K562 (cell line): ENCODE measurements around the gene LUZP1. TPM values are rescaled to one million over a fixed set of nuclear protein-coding genes. Genes with fewer than 3 reads are reported as not detected.

Source experiments
- C11orf30 ChIP-seq: fragments of 450-650 bp; IDR thresholded peaks from 2 replicates; pipeline ENCODE4 v1.6.1; 2016; ENCODE audit warnings: low read depth, mild to moderate bottlenecking
- CREM ChIP-seq: IDR thresholded peaks from 2 replicates; pipeline ENCODE4 v1.6.1; 2014; ENCODE audit warnings: antibody characterized with exemption, low read depth
- ETV1 ChIP-seq: fragments of 450-650 bp; conservative IDR thresholded peaks from 2 replicates; pipeline ENCODE4 v1.6.1; 2016; ENCODE audit warnings: missing genetic modification characterization, control low read depth, low read depth, missing compliant biosample characterization
- GATA2 ChIP-seq: sonication (generic); formaldehyde crosslinking; IDR thresholded peaks from 2 replicates; pipeline ENCODE4 v1.4.0; 2020; ENCODE audit warnings: mild to moderate bottlenecking, missing genetic modification reagents
- GTF2E2 ChIP-seq: fragments of 200-800 bp; sonication (Bioruptor generic); IDR thresholded peaks from 2 replicates; pipeline ENCODE4 v1.6.1; 2016; ENCODE audit warnings: missing genetic modification characterization, missing compliant biosample characterization
- HMG20B ChIP-seq: fragments of 250-450 bp; sonication (Bioruptor Pico); IDR thresholded peaks from 2 replicates; pipeline ENCODE4 v1.5.0; 2021; ENCODE audit warnings: mild to moderate bottlenecking
- PBX2 ChIP-seq, 2 experiments: IDR thresholded peaks in 1 of 2; conservative IDR thresholded peaks in 1 of 2; 2 replicates each; pipeline ENCODE4 v1.6.1; 2016; ENCODE audit warnings: low read depth in 2 of 2, mild to moderate bottlenecking in 1 of 2, missing compliant biosample characterization in 1 of 2, missing genetic modification characterization in 1 of 2, moderate library complexity in 1 of 2
- RAD21 ChIP-seq, 2 experiments: fragments of 250-450 bp in 1 of 2; fragments of 450-650 bp in 1 of 2; sonication (Bioruptor Pico) in 1 of 2; formaldehyde crosslinking in 1 of 2; IDR thresholded peaks in 1 of 2; conservative IDR thresholded peaks in 1 of 2; 2 replicates each; pipeline versions ENCODE4 v1.4.0 to v1.8.0; 2020 to 2022; ENCODE audit warnings: mild to moderate bottlenecking in 2 of 2, moderate library complexity in 1 of 2
- RBM34 ChIP-seq: fragments of 200-400 bp; formaldehyde crosslinking; IDR thresholded peaks from 2 replicates; pipeline ENCODE4 v1.6.1; 2018; ENCODE audit warnings: low read length, borderline replicate concordance; ENCODE audit not compliant: insufficient read depth
- TCF3 ChIP-seq: sonication (generic); formaldehyde crosslinking; IDR thresholded peaks from 2 replicates; pipeline ENCODE4 v1.4.0; 2020; ENCODE audit warnings: mild to moderate bottlenecking, missing genetic modification reagents
- TCFL5 ChIP-seq: fragments of 250-450 bp; sonication (Bioruptor Pico); conservative IDR thresholded peaks from 2 replicates; pipeline ENCODE4 v1.6.1; 2021; ENCODE audit warnings: mild to moderate bottlenecking, moderate library complexity, matching md5 sums
- ZEB2 ChIP-seq: fragments of 450-650 bp; IDR thresholded peaks from 2 replicates; pipeline ENCODE4 v1.6.1; 2016
- ZNF263 ChIP-seq: sonication (generic); formaldehyde crosslinking; IDR thresholded peaks from 2 replicates; pipeline ENCODE4 v1.8.0; 2022; ENCODE audit warnings: mild to moderate bottlenecking, missing genetic modification reagents, borderline replicate concordance
- ZNF583 ChIP-seq: fragments of 250-450 bp; sonication (Bioruptor Pico); IDR thresholded peaks from 2 replicates; pipeline ENCODE4 v1.4.0; 2020
- polyA plus RNA-seq, 8 experiments: library from polyadenylated mRNA; depleted of rRNA in 4 of 8; stranded (reverse) in 5 of 8; unstranded in 3 of 8; fragments of >200 nt; fragmentation: Nextera tagmentation in 2 of 8; fragmentation: Illumina TruSeq in 1 of 8; extraction: Ambion mirVana in 2 of 8; extraction: Trizol in 1 of 8; gene quantifications; 2 replicates each; pipeline versions ENCODE4 v1.2.1 to v1.2.3, GENCODE V29; 2011 to 2014; ENCODE audit warnings: inconsistent platforms in 1 of 8, missing spikeins in 1 of 8
- total RNA-seq, 7 experiments: library from RNA; depleted of rRNA in 6 of 7; stranded (reverse); fragments of >200 nt in 6 of 7; fragmentation: Illumina TruSeq in 2 of 7; extraction: Trizol in 2 of 7; gene quantifications; 2 replicates each; pipeline versions ENCODE4 v1.2.1 to v1.2.3, GENCODE V29; 2011 to 2021; ENCODE audit warnings: low replicate concordance in 1 of 7
- TF ChIP-seq, protein P1 (sequence below), 2 experiments: fragments of 450-650 bp in 1 of 2; sonication (generic) in 1 of 2; formaldehyde crosslinking in 1 of 2; IDR thresholded peaks in 1 of 2; conservative IDR thresholded peaks in 1 of 2; 2 replicates each; pipeline versions ENCODE4 v1.6.1 to v1.8.1; 2016 to 2023; ENCODE audit warnings: mild to moderate bottlenecking in 2 of 2, moderate library complexity in 2 of 2, inconsistent platforms in 1 of 2, missing genetic modification reagents in 1 of 2
- TF ChIP-seq, protein P2 (sequence below): sonication (generic); formaldehyde crosslinking; IDR thresholded peaks from 2 replicates; pipeline ENCODE4 v1.8.0; 2022; ENCODE audit warnings: mild to moderate bottlenecking, missing genetic modification reagents, borderline replicate concordance
- TF ChIP-seq, protein P3 (sequence below): fragments of 250-450 bp; sonication (Bioruptor Pico); IDR thresholded peaks from 2 replicates; pipeline ENCODE4 v1.4.0; 2020; ENCODE audit warnings: mild to moderate bottlenecking, moderate library complexity, borderline replicate concordance

The LUZP1 gene
- total and polyA plus RNA-seq, 9 of the 15 experiments (the other 6 are each of a cell fraction or from before 2014, with no cell fraction given) = 6.5 to 19.1 (median 12.4) TPM

- TF ChIP-seq RAD21 (CRISPR knock-in tag; conservative IDR thresholded peaks at IDR 0.05 in 1 of 2, IDR thresholded peaks at IDR 0.05 in 1 of 2) = no peak; a peak in 1 of 4 replicates
- TF ChIP-seq HMG20B = no peak
- no peak for TF ChIP-seq C11orf30
- peak; percentile 81 for TF ChIP-seq ZEB2
- no peak for TF ChIP-seq ZNF263 (CRISPR knock-in tag)
- TF ChIP-seq PBX2 (CRISPR knock-in tag; IDR thresholded peaks at IDR 0.05; ENCODE audit: low read depth) = no peak
- TF ChIP-seq PBX2 (tag; conservative IDR thresholded peaks at IDR 0.05; ENCODE audit: low read depth) = peak; percentile 83
- TF ChIP-seq ETV1 (tag) = peak; percentile 98
- TF ChIP-seq GTF2E2 (tag) = 0 out of 2 replicates have a peak, but pooled peaks have one; percentile 53
- TF ChIP-seq CREM = peak; percentile 76
- TF ChIP-seq, protein P1, sequence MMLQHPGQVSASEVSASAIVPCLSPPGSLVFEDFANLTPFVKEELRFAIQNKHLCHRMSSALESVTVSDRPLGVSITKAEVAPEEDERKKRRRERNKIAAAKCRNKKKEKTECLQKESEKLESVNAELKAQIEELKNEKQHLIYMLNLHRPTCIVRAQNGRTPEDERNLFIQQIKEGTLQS (IDR thresholded peaks at IDR 0.05) = peak; percentile 77
- TF ChIP-seq, protein P1 (CRISPR knock-in tag; conservative IDR thresholded peaks at IDR 0.05) = no peak
- TF ChIP-seq TCFL5 = no peak
- no peak for TF ChIP-seq ZNF583
- TF ChIP-seq RBM34 = no peak
- TF ChIP-seq GATA2 = peak; percentile 59; the same call in 1 of the 2 replicates
- TF ChIP-seq TCF3 = peak; percentile 54
- TF ChIP-seq, protein P2, sequence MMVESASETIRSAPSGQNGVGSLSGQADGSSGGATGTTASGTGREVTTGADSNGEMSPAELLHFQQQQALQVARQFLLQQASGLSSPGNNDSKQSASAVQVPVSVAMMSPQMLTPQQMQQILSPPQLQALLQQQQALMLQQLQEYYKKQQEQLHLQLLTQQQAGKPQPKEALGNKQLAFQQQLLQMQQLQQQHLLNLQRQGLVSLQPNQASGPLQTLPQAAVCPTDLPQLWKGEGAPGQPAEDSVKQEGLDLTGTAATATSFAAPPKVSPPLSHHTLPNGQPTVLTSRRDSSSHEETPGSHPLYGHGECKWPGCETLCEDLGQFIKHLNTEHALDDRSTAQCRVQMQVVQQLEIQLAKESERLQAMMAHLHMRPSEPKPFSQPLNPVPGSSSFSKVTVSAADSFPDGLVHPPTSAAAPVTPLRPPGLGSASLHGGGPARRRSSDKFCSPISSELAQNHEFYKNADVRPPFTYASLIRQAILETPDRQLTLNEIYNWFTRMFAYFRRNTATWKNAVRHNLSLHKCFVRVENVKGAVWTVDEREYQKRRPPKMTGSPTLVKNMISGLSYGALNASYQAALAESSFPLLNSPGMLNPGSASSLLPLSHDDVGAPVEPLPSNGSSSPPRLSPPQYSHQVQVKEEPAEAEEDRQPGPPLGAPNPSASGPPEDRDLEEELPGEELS (CRISPR knock-in tag) = no peak
- TF ChIP-seq, protein P3, sequence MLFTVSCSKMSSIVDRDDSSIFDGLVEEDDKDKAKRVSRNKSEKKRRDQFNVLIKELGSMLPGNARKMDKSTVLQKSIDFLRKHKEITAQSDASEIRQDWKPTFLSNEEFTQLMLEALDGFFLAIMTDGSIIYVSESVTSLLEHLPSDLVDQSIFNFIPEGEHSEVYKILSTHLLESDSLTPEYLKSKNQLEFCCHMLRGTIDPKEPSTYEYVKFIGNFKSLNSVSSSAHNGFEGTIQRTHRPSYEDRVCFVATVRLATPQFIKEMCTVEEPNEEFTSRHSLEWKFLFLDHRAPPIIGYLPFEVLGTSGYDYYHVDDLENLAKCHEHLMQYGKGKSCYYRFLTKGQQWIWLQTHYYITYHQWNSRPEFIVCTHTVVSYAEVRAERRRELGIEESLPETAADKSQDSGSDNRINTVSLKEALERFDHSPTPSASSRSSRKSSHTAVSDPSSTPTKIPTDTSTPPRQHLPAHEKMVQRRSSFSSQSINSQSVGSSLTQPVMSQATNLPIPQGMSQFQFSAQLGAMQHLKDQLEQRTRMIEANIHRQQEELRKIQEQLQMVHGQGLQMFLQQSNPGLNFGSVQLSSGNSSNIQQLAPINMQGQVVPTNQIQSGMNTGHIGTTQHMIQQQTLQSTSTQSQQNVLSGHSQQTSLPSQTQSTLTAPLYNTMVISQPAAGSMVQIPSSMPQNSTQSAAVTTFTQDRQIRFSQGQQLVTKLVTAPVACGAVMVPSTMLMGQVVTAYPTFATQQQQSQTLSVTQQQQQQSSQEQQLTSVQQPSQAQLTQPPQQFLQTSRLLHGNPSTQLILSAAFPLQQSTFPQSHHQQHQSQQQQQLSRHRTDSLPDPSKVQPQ = no peak
Measured at GRCh38 chr1:23103001-23103889, 65.4 kb downstream of the LUZP1 start (continued).
